MM.1S (cell line): ENCODE measurements around the gene NEUROG2.

Source experiments
- EZH2 ChIP-seq: fragments of 300-600 bp; sonication (generic); optimal IDR thresholded peaks from 2 replicates; pipeline ENCODE3; 2017; ENCODE audit warnings: low read depth, mild to moderate bottlenecking, antibody characterized with exemption, low read length, mixed read lengths
- EZH2phosphoT487 ChIP-seq: fragments of 300-600 bp; sonication (generic); IDR thresholded peaks from 2 replicates; pipeline ENCODE4 v1.6.1; 2018; ENCODE audit warnings: antibody characterized with exemption, low read length
- TF ChIP-seq, protein P1 (sequence below): fragments of 300-600 bp; sonication (generic); IDR thresholded peaks from 2 replicates; pipeline ENCODE4 v1.5.1; 2016; ENCODE audit warnings: antibody characterized with exemption, low read length, mixed read lengths

DNA sequence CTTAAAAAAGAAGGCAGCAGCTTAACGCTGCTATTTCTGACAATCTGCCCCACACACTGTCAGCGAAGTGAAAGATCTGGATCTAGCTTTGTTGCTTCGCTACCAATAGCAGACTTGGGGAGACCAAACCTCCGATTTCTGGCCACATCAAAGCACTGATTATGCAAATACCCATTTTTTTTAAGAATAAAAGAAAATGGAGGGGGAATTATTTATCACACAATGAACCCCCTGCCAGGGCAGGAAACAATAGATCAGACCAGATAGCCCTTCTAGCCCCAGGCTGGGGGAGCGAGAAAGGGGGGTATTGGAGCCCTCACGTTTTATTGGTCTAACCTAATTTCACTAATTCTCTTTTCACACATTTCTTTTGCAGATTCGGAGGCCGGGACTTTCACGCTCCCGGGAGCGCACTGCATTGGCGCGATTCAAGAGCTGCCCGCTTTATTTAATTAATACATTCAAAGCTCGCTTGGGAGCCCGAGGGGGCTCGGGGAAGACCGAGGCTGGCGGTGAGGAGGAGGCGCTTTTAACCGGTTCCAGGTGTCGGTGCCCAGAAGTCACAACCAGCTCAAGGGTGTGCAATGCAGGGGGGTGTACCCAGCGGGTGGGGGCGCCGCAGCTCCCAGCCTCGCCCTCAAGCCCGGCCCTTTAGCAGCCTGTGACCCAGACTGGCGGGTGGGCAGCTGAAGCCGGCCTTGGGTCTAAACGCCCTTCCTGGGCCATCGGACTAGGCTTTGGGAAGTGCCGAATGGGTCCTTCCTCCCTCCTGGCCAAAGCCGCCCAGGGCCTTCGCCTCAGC, 5.5 kb downstream of the NEUROG2 start:
- TF ChIP-seq EZH2 (no peak), EZH2phosphoT487 (no peak)
- TF ChIP-seq, protein P1, sequence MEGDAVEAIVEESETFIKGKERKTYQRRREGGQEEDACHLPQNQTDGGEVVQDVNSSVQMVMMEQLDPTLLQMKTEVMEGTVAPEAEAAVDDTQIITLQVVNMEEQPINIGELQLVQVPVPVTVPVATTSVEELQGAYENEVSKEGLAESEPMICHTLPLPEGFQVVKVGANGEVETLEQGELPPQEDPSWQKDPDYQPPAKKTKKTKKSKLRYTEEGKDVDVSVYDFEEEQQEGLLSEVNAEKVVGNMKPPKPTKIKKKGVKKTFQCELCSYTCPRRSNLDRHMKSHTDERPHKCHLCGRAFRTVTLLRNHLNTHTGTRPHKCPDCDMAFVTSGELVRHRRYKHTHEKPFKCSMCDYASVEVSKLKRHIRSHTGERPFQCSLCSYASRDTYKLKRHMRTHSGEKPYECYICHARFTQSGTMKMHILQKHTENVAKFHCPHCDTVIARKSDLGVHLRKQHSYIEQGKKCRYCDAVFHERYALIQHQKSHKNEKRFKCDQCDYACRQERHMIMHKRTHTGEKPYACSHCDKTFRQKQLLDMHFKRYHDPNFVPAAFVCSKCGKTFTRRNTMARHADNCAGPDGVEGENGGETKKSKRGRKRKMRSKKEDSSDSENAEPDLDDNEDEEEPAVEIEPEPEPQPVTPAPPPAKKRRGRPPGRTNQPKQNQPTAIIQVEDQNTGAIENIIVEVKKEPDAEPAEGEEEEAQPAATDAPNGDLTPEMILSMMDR: no peak
